Ovary (tissue), 9 donors: ENCODE data around the gene CCDC85B. TPM values are rescaled to one million over a fixed set of nuclear protein-coding genes. Genes with fewer than 3 reads are reported as not detected.
A peak's percentile ranks its signal among the peaks of the same experiment; 100 is the strongest.

Experiments
- DNase-seq, 5 donors: peaks; one replicate each; pipeline ENCODE4 v3.0.0-alpha.2; 2019 to 2020
- H3K27ac ChIP-seq, 2 donors: fragments of 200-600 bp; one replicate each; pipeline versions ENCODE4 v1.5.1 to v1.8.0; 2019 to 2022
- H3K27me3 ChIP-seq: fragments of 200-600 bp; one replicate; pipeline ENCODE4 v1.8.0; 2022
- H3K36me3 ChIP-seq: fragments of 200-600 bp; sonication (generic); one replicate; pipeline ENCODE4 v1.5.1; 2019
- H3K4me1 ChIP-seq: one replicate; pipeline ENCODE4 v1.8.1; 2013; ENCODE audit warnings: mild to moderate bottlenecking, moderate library complexity; ENCODE audit not compliant: insufficient read depth
- H3K4me3 ChIP-seq: fragments of 200-600 bp; sonication (generic); one replicate; pipeline ENCODE4 v1.5.1; 2017
- H3K9me3 ChIP-seq, 2 donors: fragments of 200-600 bp in 1 of 2; sonication (generic) in 1 of 2; one replicate each; pipeline versions ENCODE4 v1.5.1 to v1.8.1; 2013 to 2019; ENCODE audit warnings: mild to moderate bottlenecking in 1 of 2, moderate library complexity in 1 of 2
- EP300 ChIP-seq: sonication (generic); formaldehyde crosslinking; IDR thresholded peaks from one replicate; pipeline ENCODE4 v1.6.1; 2017; ENCODE audit warnings: antibody characterized with exemption
- POLR2A ChIP-seq: fragments of 450-650 bp; IDR thresholded peaks from one replicate; pipeline ENCODE4 v1.6.1; 2017; ENCODE audit warnings: antibody characterized with exemption, mild to moderate bottlenecking, moderate library complexity
- WGBS, 3 donors: extraction: QIAGEN DNeasy Blood & Tissue Kit in 1 of 3; methylation state at CpG; one replicate each; pipeline versions ENCODE4 v1.1.5 to v1.1.7; 2013 to 2017; 5-methylcytosine and 5-hydroxymethylcytosine counted together
- intact Hi-C, 4 donors: fragments of 100-400 bp; cut with DNase I; formaldehyde crosslinking; loops; one replicate each; pipeline versions ENCODE4 v1.11.0 to v1.15.1; 2022 to 2023
- polyA plus RNA-seq, 2 donors: library from polyadenylated mRNA; stranded (reverse); fragments of 200-250 nt in 1 of 2; fragments of 350-450 nt in 1 of 2; fragmentation: Illumina TruSeq in 1 of 2; extraction: RNeasy Lipid Tissue Mini Kit (QIAGEN cat#74804) in 1 of 2; gene quantifications; one replicate each; pipeline ENCODE4 v1.2.3, GENCODE V29; 2013 to 2014
- total RNA-seq, 7 donors: library from RNA; depleted of rRNA in 2 of 7; stranded (reverse); fragments of >200 nt in 2 of 7; fragmentation: NEBNext Ultra II Directional in 3 of 7; extraction: Animal tissue kit (Norgen Biotek cat#: 25700) in 3 of 7; gene quantifications; one replicate each; pipeline versions ENCODE4 v1.1.0 to v1.2.4, GENCODE V29; 2016 to 2023
- TF ChIP-seq, protein P1 (sequence below), 3 donors: fragments of 450-650 bp in 2 of 3; fragments of 200-600 bp in 1 of 3; IDR thresholded peaks; one replicate each; pipeline versions ENCODE4 v1.5.1 to v1.8.0; 2016 to 2022; ENCODE audit warnings: antibody characterized with exemption in 3 of 3, mild to moderate bottlenecking in 1 of 3
- donor health status: DM: no; HTN: no; CAD: no; lungs with moderate emphysema.
- donor health status: DM: no; HTN: no; CAD: no.
- donor health status: Bipolar disorder and iron deficiency.
- donor health status: DM: yes; HTN: yes; CAD: no.
- donor health status: DM: no; HTN: no; CAD: no.
- donor health status: DM: yes; HTN: yes; CAD: no.

Gene CCDC85B
- total and polyA plus RNA-seq, 9 donors, result 31.5 to 85.0 (median 55.6) TPM; not detected in 1

DNA sequence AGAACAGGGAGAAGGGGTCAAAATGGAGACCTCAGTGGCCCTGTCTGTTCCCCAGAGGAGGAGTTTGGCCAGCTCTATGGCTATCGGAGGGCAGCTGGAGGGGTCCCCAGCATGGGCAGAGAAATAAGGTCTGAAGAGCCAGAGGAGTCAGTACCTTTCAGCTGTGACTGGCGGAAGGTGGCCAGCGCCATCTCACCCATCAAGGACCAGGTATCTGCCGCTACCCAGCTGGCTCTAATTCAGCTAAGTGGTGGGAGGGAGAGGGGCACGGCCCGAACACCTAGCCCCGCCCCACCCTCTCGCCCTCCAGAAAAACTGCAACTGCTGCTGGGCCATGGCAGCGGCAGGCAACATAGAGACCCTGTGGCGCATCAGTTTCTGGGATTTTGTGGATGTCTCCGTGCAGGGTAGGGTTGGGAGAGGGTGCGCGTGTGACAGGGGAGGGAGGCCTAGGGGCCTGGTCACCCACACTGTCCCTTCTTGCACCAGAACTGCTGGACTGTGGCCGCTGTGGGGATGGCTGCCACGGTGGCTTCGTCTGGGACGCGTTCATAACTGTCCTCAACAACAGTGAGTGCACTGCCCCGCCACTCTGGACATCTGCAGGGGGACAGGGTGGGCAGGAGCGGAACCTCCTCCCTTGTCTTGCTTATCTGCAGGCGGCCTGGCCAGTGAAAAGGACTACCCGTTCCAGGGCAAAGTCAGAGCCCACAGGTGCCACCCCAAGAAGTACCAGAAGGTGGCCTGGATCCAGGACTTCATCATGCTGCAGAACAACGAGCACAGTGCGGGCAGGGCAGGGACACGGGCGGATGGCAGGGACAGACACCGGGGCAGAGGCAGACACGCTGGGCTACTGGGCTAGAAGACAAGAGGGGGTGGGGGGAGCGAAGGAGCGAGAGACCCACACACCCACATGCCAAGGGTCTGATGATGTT, 8.1 kb upstream of the CCDC85B start:
- DNase-seq, result peak in 3 of 5 donors; percentile 19 to 25 (median 20)
- TF ChIP-seq, protein P1, sequence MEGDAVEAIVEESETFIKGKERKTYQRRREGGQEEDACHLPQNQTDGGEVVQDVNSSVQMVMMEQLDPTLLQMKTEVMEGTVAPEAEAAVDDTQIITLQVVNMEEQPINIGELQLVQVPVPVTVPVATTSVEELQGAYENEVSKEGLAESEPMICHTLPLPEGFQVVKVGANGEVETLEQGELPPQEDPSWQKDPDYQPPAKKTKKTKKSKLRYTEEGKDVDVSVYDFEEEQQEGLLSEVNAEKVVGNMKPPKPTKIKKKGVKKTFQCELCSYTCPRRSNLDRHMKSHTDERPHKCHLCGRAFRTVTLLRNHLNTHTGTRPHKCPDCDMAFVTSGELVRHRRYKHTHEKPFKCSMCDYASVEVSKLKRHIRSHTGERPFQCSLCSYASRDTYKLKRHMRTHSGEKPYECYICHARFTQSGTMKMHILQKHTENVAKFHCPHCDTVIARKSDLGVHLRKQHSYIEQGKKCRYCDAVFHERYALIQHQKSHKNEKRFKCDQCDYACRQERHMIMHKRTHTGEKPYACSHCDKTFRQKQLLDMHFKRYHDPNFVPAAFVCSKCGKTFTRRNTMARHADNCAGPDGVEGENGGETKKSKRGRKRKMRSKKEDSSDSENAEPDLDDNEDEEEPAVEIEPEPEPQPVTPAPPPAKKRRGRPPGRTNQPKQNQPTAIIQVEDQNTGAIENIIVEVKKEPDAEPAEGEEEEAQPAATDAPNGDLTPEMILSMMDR (IDR thresholded peaks at IDR 0.05), result no peak
- TF ChIP-seq POLR2A (no peak), EP300 (no peak)
- intact Hi-C loops, result loop anchor here (5.0 to 10.0 kb wide), 4 partner anchors 82 to 1232 kb away; partner anchors contain the start of genes KDM2A (in 1 of the 4) and SART1 (in 1 of the 4)
- 85 to 89% (median 86%) methylated on average over 30 of the region's 30 CpGs for WGBS, 3 donors
- Histone ChIP-seq H3K9me3 (no peaks in the 10 kb centered on the region), H3K4me3 (no peak overlapping the region), H3K4me1 (no peaks in the 10 kb centered on the region), H3K36me3 (no peaks in the 10 kb centered on the region), H3K27ac (no peak overlapping the region), H3K27me3 (no peaks in the 10 kb centered on the region)

DNA sequence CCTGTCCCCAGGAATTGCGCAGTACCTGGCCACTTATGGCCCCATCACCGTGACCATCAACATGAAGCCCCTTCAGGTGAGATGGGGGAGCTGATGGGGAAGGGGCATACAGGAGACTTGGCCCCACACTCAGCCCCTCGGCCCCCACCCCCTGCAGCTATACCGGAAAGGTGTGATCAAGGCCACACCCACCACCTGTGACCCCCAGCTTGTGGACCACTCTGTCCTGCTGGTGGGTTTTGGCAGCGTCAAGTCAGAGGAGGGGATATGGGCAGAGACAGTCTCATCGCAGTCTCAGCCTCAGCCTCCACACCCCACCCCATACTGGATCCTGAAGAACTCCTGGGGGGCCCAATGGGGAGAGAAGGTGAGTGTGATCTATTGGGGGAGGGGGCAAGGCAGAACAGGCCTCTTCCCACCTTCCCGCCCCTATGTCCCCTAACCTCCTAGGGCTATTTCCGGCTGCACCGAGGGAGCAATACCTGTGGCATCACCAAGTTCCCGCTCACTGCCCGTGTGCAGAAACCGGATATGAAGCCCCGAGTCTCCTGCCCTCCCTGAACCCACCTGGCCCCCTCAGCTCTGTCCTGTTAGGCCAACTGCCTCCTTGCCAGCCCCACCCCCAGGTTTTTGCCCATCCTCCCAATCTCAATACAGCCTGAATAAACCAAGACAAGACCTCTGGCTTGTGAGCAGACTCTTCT, 7.3 kb upstream of the CCDC85B start:
- 85 to 86% (median 85%) methylated on average over 13 of the region's 13 CpGs for WGBS, 3 donors
- no peaks in the 10 kb centered on the region for H3K9me3 ChIP-seq
- DNase-seq, result no peak
- H3K4me1 ChIP-seq, result peaks cover 3% of the 10 kb centered on the region
- no peaks in the 10 kb centered on the region for H3K27me3 ChIP-seq
- intact Hi-C loops, result loop anchor here (5.0 to 10.0 kb wide), 4 partner anchors 82 to 1232 kb away; partner anchors contain the start of genes KDM2A (in 1 of the 4) and SART1 (in 1 of the 4)
- H3K36me3 ChIP-seq, result no peaks in the 10 kb centered on the region
- H3K4me3 ChIP-seq, result no peak overlapping the region
- TF ChIP-seq, protein P1 (IDR thresholded peaks at IDR 0.05), result no peak
- TF ChIP-seq POLR2A (no peak), EP300 (no peak)
- no peak overlapping the region for H3K27ac ChIP-seq

DNA sequence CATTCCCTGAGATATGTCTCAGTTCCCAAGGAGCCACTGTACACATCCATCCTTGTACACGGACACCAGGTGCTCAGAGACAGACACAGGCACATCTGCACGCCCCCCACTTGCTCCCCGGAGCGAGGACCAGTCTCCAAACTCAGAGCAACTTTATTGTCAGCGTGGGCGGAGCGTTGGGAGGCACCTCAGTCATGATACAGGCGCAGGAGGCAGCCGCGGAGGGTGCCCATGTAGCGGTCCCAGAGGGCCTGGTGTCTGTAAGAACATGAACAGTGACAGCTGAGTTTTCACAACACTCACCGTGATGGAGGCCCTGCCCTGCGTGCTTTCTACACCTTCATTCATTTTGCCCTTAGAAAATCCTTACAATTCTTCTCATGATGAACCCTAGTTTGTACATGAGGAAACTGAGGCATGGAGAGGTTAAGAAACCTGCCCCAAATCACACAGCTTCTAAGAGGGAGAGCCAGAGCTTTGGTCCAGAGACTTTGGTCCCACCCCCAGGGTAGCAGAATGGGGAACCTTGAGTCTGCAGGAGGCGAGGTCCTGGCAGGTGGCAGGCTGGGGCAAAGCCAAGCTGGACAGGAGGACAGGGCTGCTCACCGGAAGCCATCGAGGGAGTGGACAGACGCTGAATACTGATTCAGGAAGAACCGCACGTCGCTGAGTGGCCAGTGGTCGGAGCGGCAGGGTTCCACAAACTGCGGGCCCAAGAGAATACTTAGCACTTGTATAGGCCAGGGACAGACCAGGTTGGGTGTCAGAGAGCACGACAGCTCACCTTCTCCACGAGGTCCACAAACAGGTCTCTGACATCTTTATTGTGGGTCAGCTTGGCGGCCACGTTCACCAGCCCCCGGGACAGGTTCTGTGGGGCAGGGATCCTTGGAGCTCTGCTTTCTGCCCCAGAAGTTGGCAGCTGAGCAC, 6.4 kb upstream of the CCDC85B start:
- 79 to 85% (median 79%) methylated on average over 23 to 28 of the region's 28 CpGs for WGBS, 3 donors
- no peak overlapping the region for H3K4me3 ChIP-seq
- no peak overlapping the region for H3K27ac ChIP-seq
- H3K9me3 ChIP-seq, result no peaks in the 10 kb centered on the region
- TF ChIP-seq EP300 (no peak), POLR2A (no peak)
- TF ChIP-seq, protein P1 (IDR thresholded peaks at IDR 0.05), result no peak
- no peaks in the 10 kb centered on the region for H3K36me3 ChIP-seq
- peak in 2 of 5 donors; percentile 16 to 43 for DNase-seq
- peaks cover 3% of the 10 kb centered on the region for H3K4me1 ChIP-seq
- no peaks in the 10 kb centered on the region for H3K27me3 ChIP-seq
- intact Hi-C loops, result loop anchor here (2.0 to 10.0 kb wide), 5 partner anchors 81 to 1231 kb away; partner anchors contain the start of genes KDM2A (in 1 of the 4) and SART1 (in 1 of the 4)
